Suppressor macrophage treated with lipopolysaccharide for 1 hour (primary cell): ENCODE data around the gene RAB22A.
"Not testable (repeated sequence)": the region's sequence is repeated elsewhere in the genome, so short reads cannot be mapped to it uniquely, and the experiment has no call there.

Experiments
- DNase-seq, 3 donors: peaks; one replicate each; pipeline ENCODE4 v3.0.0-alpha.2; 2020 to 2022

Gene RAB22A

GRCh38 chr20:58349570-58349969, 40.1 kb downstream of the RAB22A start:
- peak; percentile 31 to 54 (median 44) for DNase-seq

DNA sequence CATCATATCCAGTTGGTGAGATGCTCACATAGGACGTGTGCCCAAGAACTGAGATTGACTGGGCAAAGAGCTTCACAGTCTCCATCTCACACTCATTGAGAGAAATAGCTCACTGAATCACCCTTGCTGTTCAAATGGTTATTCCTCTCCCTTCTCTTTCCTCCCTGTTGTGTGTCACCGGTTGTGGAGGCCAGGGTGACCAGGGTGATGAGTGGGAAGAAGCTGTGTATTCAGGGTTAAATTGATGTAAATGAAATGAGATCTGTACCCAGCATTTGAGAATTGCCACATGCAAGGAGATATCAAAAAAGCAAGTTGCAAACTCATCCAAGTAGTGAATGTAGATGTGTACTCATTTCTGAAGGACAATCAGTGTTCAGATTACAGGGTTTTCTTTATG, 43.0 kb downstream of the RAB22A start:
- no peak for DNase-seq

DNA sequence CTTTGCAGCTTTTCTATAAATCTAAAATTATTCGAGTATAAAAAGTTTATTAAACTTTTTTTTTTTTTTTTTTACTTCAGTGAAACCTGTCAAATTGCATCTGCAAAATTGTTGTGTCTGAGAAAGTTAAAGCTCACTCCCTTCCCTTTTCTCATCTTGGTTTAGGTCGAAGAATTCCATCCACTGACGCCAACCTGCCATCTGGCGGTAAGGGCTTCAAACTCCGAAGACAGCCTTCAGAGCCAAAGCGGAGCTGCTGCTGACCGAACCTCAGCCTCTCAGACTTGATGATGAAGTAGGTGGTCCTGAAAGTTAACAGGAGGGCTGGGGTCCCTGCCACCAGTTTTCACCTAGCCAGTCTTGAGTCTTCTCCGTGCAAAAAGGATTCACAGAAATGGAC, 49.9 kb downstream of the RAB22A start:
- no peak for DNase-seq

DNA sequence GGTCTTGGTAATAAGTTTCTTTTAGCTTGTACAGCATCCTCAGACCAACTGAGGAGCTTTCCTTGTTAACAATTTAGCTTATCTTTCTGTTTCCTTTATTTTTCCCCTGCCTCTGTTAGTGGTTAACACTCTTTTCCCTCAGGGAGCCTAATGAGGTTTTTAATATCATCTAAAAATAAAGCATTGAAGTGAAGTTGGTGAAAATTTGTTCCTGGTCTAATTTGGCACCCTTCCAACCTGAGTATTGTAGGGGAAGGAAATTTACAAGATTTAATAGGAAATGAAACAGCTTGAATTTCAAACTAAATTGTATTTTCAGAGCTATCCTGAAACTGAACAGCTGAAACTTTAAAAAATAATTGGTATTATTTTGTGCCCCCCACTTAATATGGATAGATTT, 51.4 kb downstream of the RAB22A start:
- peak in 1 of 3 donors; percentile 27 for DNase-seq

DNA sequence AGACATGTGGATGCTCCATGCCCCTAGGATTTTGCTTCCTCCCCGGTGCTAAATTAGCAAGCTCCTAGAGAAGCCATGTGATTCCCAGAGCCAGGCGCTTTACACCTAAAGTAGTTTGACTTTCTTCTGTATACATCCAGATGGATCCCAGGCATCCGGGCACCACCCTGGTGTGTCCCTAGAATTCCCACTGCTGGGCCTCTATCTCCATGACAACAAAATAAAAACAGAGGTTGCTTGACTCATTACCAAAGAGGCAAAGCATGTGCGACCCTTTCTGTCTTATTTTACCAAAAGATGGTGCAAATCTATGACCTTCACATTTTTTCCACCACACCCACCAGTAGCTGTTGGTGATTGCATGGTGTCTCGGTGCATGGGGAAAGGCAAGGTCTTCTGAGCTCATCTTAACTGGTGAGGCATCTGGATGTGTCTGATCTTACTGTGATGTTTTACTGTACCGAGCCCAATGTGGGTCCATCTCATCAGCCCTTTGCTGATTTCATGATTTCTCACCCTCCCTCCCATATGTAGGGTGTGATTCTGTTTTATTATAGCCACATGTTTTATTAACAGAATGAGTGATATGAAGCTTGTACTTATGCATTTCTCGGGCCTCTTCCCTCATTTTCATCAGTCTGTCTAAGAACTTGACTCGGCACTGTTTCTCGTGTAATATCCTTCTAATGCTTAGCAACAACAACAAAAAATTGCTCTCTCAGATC, 52.1 kb downstream of the RAB22A start:
- DNase-seq = no peak

- DNase-seq = no peak
These were observed 52.6 kb downstream of the RAB22A start for GRCh38 chr20:58362206-58362516.

DNA sequence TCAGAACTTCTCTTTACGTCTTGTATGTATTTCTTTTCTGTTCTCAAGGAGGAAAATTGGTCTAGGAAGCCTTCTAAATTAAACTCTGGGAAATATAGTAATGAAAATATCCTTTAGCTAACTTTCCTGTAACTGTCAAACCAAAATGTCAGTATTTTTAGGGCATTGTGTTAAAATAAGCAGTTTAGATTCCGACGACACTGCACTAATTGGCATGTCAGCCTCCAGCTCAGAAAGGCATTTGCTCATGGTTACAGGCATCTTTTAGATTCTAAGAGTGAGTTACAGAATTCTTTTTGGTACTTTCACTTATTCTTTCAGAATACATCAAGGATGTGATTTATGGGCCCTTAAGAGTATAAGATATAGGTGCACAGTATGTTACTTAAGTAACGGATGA, 53.5 kb downstream of the RAB22A start:
- no peak for DNase-seq

GRCh38 chr20:58366866-58367265, 57.4 kb downstream of the RAB22A start:
- DNase-seq = no peak

- no peak for DNase-seq
These were observed 63.3 kb downstream of the RAB22A start for GRCh38 chr20:58372806-58373205.

- not testable (repeated sequence) for DNase-seq
These were observed 63.8 kb downstream of the RAB22A start for GRCh38 chr20:58373296-58373695.

- DNase-seq = peak; percentile 31 to 64 (median 42)
These were observed 64.7 kb downstream of the RAB22A start for GRCh38 chr20:58374027-58374850.

DNA sequence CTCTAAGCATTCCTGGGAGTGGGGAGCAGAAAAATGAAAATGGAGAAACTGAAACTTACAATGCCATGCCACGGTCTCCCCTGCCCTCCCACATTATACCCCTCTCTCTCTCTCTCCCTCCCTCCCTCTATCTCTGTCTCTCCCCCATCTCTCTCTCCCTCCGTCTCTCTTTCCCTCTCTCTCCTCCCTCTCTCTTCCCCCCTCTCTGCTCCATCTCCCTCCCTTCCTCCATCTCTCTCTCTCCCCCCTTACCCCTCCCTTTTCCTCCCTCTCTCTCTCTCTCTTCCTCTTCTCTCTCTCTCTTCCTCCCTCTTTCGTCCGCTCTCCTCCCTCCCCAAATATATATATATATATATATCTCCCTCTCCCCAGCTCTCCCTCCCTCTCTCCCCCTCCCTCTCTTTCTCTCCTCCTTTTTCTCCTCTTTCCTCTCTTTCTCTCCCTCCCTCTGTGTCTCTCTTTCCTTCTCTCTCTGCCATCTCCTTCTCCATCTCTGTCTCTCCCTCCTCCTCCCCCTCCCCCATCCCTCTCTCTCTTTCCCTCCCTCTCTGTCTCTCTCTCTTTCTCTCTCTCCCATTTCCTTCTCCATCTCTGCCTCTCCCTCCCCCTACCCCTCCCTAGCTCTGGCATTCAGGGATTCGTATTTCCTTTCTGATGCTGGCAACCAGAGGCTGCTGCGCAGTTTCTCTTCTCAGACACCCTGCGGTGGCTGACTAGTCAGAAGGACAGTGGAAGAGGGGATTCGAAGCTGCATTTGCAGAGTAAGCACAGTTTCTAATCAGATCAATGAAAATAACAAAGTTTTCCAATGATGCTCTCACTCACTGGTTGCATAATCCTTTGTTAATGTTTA, 65.6 kb downstream of the RAB22A start:
- no peak for DNase-seq

DNA sequence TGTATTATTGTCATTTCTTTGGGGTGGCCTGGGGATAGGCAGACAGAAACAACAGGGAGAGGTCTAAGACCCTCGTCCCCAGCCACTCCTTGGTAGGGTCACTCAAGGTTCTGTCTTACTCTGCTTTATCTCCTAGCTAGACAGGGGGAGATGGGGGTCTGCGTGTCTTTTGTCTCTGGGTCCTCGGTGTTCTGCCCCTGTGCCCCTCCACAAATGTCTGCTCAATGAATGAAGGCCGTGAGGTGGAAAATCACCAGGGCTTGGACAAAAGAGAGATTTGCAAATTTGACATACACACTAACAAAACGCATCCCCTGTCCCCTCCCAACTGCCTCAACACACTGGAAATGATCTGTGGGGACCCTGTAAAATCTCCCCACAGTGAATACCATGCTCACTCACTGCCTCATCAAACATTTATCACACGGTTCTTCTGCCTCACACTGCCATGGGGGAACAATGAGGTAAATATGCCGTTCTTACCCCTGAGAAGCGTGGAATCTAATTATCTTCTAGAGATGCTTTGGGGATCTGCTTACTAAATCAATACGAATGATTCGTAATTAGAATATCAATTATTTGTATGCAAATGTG, 66.3 kb downstream of the RAB22A start:
- no peak for DNase-seq

- no peak for DNase-seq
These were observed 67.5 kb downstream of the RAB22A start for GRCh38 chr20:58377017-58377416.

DNA sequence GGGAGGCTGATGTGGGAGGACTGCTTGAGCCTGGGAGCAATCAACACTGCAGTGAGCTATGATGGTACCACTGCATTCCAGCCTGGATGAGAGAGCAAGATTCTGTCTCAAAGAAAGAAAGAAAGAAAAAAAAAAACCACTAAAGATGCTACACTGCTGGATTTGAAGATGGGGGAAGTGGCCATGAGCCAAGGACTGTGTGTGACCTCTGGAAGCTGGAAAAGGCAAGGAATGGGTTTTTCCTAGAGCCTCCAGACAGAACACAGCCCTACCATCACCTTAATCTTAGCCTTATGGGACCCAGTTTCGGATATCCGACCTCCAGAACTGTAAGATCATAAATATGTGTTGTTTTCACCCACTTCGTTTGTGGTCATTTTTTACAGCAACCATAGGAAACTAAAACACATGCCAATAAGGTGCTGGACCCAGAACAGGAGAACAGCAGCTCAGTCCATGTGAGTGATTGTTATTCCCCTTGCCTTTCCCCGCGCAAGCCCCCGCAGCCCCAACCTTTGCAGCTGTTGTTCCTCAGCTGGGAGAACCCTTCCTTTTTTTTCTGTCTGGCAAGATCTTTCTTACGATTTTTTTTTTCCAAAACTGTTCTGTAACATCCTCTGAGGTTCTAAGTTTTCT, 68.4 kb downstream of the RAB22A start:
- DNase-seq = no peak

DNA sequence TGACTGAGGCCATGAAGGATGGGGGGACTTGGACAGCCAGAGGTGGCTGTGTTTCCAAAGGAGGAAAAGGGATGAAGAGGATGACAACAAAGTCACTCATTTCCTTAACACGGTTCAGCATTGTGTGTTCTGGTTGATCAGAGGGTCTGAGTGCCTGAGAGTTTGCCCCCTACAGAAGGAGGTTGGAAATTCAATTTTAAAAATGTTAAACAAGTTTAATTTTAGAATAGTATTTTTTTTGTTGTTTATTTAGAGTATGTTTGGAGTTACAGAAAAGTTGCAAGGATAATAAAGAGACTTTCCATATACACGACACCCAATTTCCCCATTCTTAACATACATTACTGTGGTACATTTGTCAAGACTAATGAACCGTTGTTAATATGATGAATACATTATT, 69.2 kb downstream of the RAB22A start:
- DNase-seq = no peak

DNA sequence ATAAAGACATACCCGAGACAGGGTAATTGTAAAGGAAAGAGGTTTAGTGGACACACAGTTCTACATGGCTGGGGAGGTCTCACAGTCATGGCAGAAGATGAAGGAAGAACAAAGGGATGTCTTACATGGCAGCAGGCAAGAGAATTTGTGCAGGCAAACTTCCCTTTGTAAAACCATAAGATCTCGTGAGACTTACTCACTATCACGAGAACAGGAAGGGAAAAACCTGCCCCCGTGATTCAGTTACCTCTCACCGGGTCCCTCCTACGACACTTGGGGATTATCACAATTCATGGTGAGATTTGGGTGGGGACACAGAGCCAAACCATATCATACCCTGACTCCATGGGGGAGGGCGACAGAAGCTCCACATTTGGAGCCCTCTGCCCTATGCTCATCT, 72.1 kb downstream of the RAB22A start:
- no peak for DNase-seq

DNA sequence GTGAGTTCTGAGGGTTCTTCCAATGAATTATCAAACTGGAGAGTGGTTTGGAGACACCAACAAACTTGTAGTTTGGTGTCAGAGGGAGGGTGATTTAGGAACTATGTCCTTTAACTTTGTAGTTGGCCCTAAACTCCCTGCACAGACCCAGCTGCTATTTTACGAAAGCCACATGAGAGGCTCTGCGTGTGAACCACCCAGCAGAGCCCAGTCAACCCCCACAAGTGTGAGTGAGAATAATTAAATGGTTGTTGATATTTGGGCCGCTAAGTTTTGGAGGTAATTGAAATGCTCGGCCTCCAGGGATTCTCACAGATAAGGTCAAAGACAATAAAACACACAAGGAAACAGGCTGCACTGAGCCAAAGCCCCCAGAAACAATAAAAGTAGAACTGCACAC, 72.6 kb downstream of the RAB22A start:
- no peak for DNase-seq

DNA sequence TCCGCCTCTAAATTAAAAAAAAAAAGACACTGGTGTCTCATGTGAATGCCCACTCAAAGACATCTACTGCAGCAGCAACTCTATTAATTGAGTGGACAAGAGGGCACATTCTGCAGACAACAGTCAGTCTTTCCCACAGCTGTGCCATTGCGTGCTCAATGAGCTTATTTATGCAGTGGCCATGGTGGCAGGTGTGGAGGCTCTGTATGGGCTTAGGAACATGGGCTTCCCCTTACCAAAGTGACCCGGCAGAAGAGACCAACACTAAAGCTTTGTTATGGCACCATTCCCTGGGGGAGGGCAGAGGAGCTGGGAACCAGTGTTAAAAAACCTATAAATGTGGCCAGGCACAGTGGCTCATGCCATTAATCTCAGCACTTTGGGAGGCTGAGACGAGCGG, 75.3 kb downstream of the RAB22A start:
- DNase-seq = no peak

DNA sequence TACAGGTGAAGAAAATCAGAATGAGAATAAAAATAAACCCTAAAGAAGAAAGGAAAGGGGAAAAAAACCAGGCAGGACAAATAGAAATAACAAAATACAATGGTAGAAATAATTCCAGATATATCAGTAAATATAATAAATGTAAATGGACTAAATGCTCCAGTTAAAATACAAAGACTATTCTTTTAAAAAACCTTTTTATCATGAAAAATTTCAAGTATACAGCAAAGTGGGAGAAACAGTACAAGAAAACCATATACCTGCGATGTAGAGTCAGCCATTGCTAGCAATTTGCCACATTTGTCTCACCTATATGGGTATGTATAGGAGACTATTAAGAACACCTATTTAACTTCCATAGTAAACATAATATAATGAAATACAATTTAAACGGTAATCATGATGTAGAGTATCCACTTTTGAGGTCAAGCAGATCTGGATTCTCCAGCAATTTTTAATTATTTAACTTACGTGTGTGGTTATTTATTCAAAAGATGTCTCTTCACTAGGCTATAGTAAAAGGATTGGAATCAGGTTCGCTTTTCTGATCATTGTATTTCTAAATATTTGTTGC, 78.6 kb downstream of the RAB22A start:
- no peak for DNase-seq

- DNase-seq = peak; percentile 97 to 100 (median 99)
These were observed 79.4 kb downstream of the RAB22A start, which contains the start of gene VAPB for GRCh38 chr20:58388882-58389323. Gene VAPB, plus strand, starts transcription at chr20:58389229. Its CDS starts 231 bp downstream, at chr20:58389460.
